ENCODE measurements around the gene GFPT1.
"Not testable (repeated sequence)": the region's sequence is repeated elsewhere in the genome, so short reads cannot be mapped to it uniquely, and the experiment has no call there.

Gene GFPT1

DNA sequence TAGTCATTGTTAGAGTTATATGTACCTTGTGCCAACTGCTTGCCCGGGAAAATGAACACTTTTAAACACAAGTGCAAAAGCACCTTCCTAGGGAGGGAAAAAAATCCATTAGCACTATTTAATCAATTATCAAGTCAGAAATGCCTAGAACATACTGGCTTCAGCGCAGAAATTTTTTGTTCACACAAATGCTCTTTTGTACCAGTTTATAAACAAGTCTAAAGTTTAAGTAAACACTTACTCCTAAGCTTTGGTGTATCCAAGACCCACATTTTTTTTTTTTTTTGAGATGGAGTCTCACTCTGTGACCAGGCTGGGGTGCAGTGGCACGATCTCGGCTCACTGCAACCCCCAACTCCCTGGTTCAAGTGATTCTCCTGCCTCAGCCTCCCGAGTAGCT lies 30.6 kb downstream of the GFPT1 start:
- Histone ChIP-seq H3K36me3 (ENCODE audit: insufficient read depth, low read length) (peaks cover 38% of the 10 kb centered on the region), H3K9ac (ENCODE audit: low read length) (no peak overlapping the region), H3K27ac (ENCODE audit: low read depth, low read length) (no peak overlapping the region), H3K4me3 (ENCODE audit: low read depth in 1 of 2, low read length in 2 of 2) (no peak overlapping the region), H3K9me3 (ENCODE audit: low read length) (no peaks in the 10 kb centered on the region), H3K27me3 (ENCODE audit: control insufficient read depth in 1 of 2, insufficient read depth in 2 of 2, low read length in 2 of 2) (no peaks in the 10 kb centered on the region), H3K4me1 (ENCODE audit: insufficient read depth, low read length) (no peaks in the 10 kb centered on the region)

DNA sequence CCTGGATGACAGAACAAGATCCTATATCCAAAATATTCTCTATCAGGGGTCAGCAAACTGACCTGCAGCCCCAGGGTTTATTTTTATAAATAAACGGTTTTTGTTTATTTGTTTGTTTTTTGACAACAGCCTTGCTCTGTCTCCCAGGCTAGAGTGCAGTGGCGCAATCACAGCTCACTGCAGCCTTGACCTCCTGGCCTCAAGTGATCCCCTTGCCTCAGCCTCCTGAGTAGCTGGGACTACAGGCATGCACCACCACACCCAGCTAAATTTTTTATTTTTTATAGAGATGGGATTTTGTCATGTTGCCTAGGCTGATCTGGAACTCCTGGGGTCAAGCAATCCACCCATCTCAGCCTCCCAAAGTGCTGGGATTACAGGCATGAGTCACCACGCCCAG lies 32.1 kb downstream of the GFPT1 start:
- peaks cover 36% of the 10 kb centered on the region for H3K36me3 ChIP-seq (ENCODE audit: insufficient read depth, low read length)
- H3K9ac ChIP-seq (ENCODE audit: low read length); H3K27me3 ChIP-seq (ENCODE audit: control insufficient read depth in 1 of 2, insufficient read depth in 2 of 2, low read length in 2 of 2); H3K27ac ChIP-seq (ENCODE audit: low read depth, low read length); H3K4me1 ChIP-seq (ENCODE audit: insufficient read depth, low read length); H3K9me3 ChIP-seq (ENCODE audit: low read length); H3K4me3 ChIP-seq (ENCODE audit: low read depth in 1 of 2, low read length in 2 of 2): not testable (repeated sequence)

DNA sequence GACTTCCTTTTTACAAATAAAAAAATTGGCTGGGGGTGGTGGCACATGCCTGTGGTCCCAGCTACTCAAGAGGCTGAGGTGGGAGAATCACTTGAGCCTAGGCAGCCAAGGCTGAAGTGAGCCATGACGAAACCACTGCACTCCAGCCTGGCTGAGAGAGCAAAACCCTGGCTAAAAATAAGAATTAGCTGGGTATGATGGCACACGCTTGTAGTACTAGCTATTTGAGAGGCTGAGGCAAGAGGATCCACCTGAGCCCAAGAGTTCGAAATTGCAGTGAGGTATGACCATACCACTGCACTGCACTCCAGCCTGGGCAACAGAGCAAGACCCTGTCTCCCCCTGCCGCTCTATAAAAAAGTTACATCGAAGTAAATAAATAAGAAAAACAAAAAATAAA lies 33.7 kb downstream of the GFPT1 start:
- Histone ChIP-seq H3K4me1 (ENCODE audit: insufficient read depth, low read length) (no peaks in the 10 kb centered on the region), H3K36me3 (ENCODE audit: insufficient read depth, low read length) (peaks cover 46% of the 10 kb centered on the region), H3K27ac (ENCODE audit: low read depth, low read length) (no peak overlapping the region)

DNA sequence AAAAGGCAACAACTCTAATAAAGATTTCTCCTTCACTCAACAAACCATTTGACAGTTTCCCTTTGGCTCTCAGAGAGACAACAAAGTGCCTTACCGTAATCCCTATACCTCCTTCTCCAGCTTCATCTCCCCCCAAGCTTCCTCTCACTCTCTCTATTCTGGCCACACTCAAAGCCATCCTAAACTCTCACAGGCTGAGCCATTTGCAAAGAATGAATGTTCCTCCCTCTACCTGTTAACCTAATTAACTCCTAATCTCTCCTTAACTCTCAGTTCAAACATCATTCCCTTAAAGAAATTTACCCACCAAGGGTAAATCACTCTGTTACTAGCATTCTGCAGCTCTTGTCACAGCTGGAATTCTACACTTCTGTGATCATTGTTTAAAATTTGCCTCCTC lies 38.2 kb downstream of the GFPT1 start:
- Histone ChIP-seq H3K4me3 (ENCODE audit: low read depth in 1 of 2, low read length in 2 of 2) (no peak overlapping the region), H3K4me1 (ENCODE audit: insufficient read depth, low read length) (no peaks in the 10 kb centered on the region), H3K9me3 (ENCODE audit: low read length) (no peaks in the 10 kb centered on the region), H3K36me3 (ENCODE audit: insufficient read depth, low read length) (peaks cover 46% of the 10 kb centered on the region), H3K9ac (ENCODE audit: low read length) (no peak overlapping the region), H3K27me3 (ENCODE audit: control insufficient read depth in 1 of 2, insufficient read depth in 2 of 2, low read length in 2 of 2) (no peaks in the 10 kb centered on the region), H3K27ac (ENCODE audit: low read depth, low read length) (no peak overlapping the region)

More for the DNA sequence above, 33.7 kb downstream of the GFPT1 start:
- Histone ChIP-seq H3K4me3 (ENCODE audit: low read depth in 1 of 2, low read length in 2 of 2) (no peak overlapping the region), H3K9ac (ENCODE audit: low read length) (no peak overlapping the region), H3K9me3 (ENCODE audit: low read length) (no peaks in the 10 kb centered on the region), H3K27me3 (ENCODE audit: control insufficient read depth in 1 of 2, insufficient read depth in 2 of 2, low read length in 2 of 2) (no peaks in the 10 kb centered on the region)

DNA sequence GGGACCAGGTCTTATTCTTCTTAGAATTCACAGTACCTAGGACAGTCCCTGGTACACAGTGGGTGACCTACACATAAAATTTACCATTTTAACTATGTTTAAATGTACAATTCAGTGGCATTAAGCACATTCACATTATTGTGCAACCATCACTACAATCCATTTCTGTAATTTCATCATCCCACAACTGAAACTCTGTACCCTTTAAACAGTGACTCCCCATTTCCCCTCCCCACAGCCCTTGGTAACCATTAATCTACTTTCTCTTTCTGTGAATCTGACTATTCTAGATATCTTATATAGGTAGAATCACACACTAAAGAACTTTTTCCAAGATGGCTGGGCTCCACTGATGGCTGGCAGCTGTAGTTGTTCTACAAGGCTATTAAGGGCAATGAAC lies 41.6 kb downstream of the GFPT1 start:
- Histone ChIP-seq H3K9ac (ENCODE audit: low read length) (no peak overlapping the region), H3K4me1 (ENCODE audit: insufficient read depth, low read length) (no peaks in the 10 kb centered on the region), H3K36me3 (ENCODE audit: insufficient read depth, low read length) (peaks cover 69% of the 10 kb centered on the region), H3K9me3 (ENCODE audit: low read length) (no peaks in the 10 kb centered on the region), H3K4me3 (ENCODE audit: low read depth in 1 of 2, low read length in 2 of 2) (no peak overlapping the region), H3K27me3 (ENCODE audit: control insufficient read depth in 1 of 2, insufficient read depth in 2 of 2, low read length in 2 of 2) (no peaks in the 10 kb centered on the region), H3K27ac (ENCODE audit: low read depth, low read length) (no peak overlapping the region)

DNA sequence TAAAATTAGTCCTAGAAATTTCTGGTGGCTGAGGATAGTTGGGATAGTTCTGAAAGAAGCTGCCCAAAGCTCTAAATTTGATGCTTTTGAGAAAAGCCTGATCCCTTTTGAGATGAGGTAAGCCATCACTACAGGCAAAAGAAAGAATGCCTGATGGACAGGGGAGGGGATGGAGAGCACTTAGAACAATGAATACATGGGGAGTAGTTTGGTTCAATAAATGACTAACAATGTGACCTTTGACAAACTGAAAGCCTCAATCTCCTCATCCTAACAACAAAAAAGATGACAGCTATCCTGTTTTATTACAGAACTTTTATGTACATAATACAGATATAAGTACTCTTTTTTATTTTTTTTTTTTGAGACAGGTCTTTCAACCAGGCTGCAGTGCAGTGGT lies 42.7 kb downstream of the GFPT1 start:
- Histone ChIP-seq H3K4me1 (ENCODE audit: insufficient read depth, low read length) (no peaks in the 10 kb centered on the region), H3K27ac (ENCODE audit: low read depth, low read length) (no peak overlapping the region), H3K9me3 (ENCODE audit: low read length) (no peaks in the 10 kb centered on the region), H3K36me3 (ENCODE audit: insufficient read depth, low read length) (peaks cover 66% of the 10 kb centered on the region), H3K4me3 (ENCODE audit: low read depth in 1 of 2, low read length in 2 of 2) (no peak overlapping the region), H3K9ac (ENCODE audit: low read length) (no peak overlapping the region), H3K27me3 (ENCODE audit: control insufficient read depth in 1 of 2, insufficient read depth in 2 of 2, low read length in 2 of 2) (no peaks in the 10 kb centered on the region)

DNA sequence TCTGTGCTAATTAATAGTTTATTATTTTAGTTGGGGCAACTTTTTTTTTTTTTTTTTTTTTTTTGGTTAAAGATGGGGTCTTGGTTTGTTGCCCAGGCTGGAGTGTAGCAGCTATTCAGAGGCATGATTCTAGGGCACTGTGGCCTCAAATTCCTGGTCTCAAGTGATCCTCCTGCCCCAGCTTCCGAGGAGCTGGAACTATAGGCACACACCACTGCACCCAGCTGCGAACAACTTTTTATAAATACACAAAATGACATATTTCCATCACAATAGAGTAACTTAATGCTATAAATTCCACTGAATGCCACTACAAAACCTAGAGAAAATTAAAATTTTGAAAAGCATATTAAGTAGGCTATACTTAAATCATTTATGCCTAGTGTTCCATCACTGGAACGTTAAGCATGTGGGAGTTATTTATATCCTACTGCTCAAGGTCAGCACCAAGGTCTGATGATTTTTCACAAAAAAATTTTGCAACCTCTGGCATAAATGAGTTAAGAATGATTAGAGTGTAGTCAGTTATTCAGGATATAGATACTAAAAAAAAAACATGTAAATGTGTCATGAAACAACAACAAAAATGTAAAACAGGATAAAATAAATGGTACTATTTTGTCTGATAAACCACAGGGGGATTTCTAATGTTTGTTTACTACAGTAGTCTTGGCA lies 46.8 kb downstream of the GFPT1 start:
- H3K9ac ChIP-seq (ENCODE audit: low read length): no peak overlapping the region
- no peak overlapping the region for H3K27ac ChIP-seq (ENCODE audit: low read depth, low read length)
- no peaks in the 10 kb centered on the region for H3K4me1 ChIP-seq (ENCODE audit: insufficient read depth, low read length)
- H3K27me3 ChIP-seq (ENCODE audit: control insufficient read depth in 1 of 2, insufficient read depth in 2 of 2, low read length in 2 of 2): no peaks in the 10 kb centered on the region
- H3K9me3 ChIP-seq (ENCODE audit: low read length): no peaks in the 10 kb centered on the region
- no peak overlapping the region for H3K4me3 ChIP-seq (ENCODE audit: low read depth in 1 of 2, low read length in 2 of 2)
- H3K36me3 ChIP-seq (ENCODE audit: insufficient read depth, low read length): peaks cover 54% of the 10 kb centered on the region

DNA sequence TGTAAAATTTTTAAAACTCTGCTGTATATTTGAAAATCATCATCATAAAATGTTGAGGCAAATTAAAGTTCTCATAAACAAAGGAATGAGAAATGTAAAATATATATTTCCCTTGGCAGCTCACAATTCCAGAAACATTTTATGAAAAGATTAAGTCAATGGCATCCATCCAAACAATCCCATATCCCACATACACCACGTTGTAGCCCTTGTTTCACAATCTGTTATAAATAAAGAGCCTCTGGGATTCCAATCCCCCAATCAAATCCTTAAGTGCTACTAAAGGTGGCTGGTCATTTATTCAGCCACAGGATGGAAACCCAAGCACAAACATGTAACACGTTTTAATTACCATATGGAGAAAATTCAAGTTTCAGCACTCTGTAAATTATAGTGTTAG lies 51.7 kb downstream of the GFPT1 start:
- no peak overlapping the region for H3K27ac ChIP-seq (ENCODE audit: low read depth, low read length)
- H3K4me1 ChIP-seq (ENCODE audit: insufficient read depth, low read length): no peaks in the 10 kb centered on the region
- no peak overlapping the region for H3K9ac ChIP-seq (ENCODE audit: low read length)
- no peak overlapping the region for H3K4me3 ChIP-seq (ENCODE audit: low read depth in 1 of 2, low read length in 2 of 2)
- H3K27me3 ChIP-seq (ENCODE audit: control insufficient read depth in 1 of 2, insufficient read depth in 2 of 2, low read length in 2 of 2): no peaks in the 10 kb centered on the region
- H3K9me3 ChIP-seq (ENCODE audit: low read length): no peaks in the 10 kb centered on the region
- peaks cover 25% of the 10 kb centered on the region for H3K36me3 ChIP-seq (ENCODE audit: insufficient read depth, low read length)

DNA sequence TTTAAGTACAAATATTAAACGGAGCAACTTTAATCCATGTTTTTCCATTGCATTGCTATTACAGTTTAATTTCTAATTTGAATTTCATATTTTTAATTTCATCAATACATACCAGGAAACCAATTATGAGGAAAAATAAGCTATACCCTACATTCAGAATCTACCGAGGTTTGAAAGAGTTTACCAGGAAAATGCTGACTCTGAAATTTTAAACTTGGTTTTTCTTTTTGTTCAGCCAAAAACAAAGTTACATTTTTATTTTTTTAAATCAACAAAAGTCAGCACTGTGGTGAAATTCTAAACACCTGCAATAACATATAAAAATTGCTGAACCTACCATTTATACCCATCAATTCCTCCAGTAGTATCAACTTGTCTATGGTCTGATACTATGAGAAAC lies 53.7 kb downstream of the GFPT1 start:
- Histone ChIP-seq H3K9me3 (ENCODE audit: low read length) (no peaks in the 10 kb centered on the region), H3K9ac (ENCODE audit: low read length) (no peak overlapping the region), H3K4me3 (ENCODE audit: low read depth in 1 of 2, low read length in 2 of 2) (no peak overlapping the region), H3K36me3 (ENCODE audit: insufficient read depth, low read length) (peaks cover 38% of the 10 kb centered on the region), H3K27me3 (ENCODE audit: control insufficient read depth in 1 of 2, insufficient read depth in 2 of 2, low read length in 2 of 2) (no peaks in the 10 kb centered on the region), H3K27ac (ENCODE audit: low read depth, low read length) (no peak overlapping the region), H3K4me1 (ENCODE audit: insufficient read depth, low read length) (no peaks in the 10 kb centered on the region)

DNA sequence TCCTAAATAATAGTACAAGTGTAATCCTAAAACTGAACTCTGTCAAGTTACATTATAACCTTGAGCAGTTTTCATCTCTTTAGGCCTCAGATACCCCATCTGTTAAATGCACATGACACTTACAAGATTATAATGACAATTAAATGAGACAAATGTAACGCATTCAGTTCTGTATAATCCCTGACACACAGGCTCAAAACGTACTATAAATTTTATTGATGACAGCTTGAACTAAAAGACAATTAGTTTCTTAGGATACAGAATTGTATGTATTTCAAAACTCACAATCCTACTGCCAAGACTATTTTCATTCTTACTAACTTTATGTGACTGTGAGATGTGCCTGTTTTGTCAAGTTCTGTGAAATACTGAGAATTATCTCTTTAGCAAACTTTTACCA lies 56.2 kb downstream of the GFPT1 start:
- Histone ChIP-seq H3K36me3 (ENCODE audit: insufficient read depth, low read length) (peaks cover 49% of the 10 kb centered on the region), H3K27me3 (ENCODE audit: control insufficient read depth in 1 of 2, insufficient read depth in 2 of 2, low read length in 2 of 2) (no peaks in the 10 kb centered on the region), H3K27ac (ENCODE audit: low read depth, low read length) (no peak overlapping the region), H3K9me3 (ENCODE audit: low read length) (no peaks in the 10 kb centered on the region), H3K4me1 (ENCODE audit: insufficient read depth, low read length) (no peaks in the 10 kb centered on the region), H3K4me3 (ENCODE audit: low read depth in 1 of 2, low read length in 2 of 2) (no peak overlapping the region), H3K9ac (ENCODE audit: low read length) (no peak overlapping the region)

DNA sequence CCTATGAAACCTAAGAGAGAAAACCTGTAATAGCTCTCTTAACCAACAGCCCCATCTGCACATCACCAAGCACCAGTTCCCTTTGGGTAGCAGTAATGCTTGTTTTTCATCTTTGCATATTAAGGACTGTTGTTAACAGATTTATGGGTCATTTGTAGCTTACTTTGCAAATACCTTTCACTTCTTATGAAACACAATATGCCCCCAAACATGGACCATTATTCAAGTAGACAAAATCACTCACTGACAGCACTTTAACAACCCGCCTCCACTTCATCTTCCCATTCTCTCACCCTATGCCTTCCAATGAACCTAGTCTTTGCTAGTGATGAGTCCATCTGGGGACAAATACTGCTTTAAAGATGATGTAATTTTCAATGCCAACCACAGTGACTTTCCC lies 64.4 kb downstream of the GFPT1 start:
- H3K4me1 ChIP-seq (ENCODE audit: insufficient read depth, low read length): peaks cover 29% of the 10 kb centered on the region
- H3K4me3 ChIP-seq (ENCODE audit: low read depth in 1 of 2, low read length in 2 of 2): no peak overlapping the region
- peaks cover 15% of the 10 kb centered on the region for H3K36me3 ChIP-seq (ENCODE audit: insufficient read depth, low read length)
- H3K9me3 ChIP-seq (ENCODE audit: low read length): no peaks in the 10 kb centered on the region
- no peak overlapping the region for H3K27ac ChIP-seq (ENCODE audit: low read depth, low read length)
- no peak overlapping the region for H3K9ac ChIP-seq (ENCODE audit: low read length)
- H3K27me3 ChIP-seq (ENCODE audit: control insufficient read depth in 1 of 2, insufficient read depth in 2 of 2, low read length in 2 of 2): no peaks in the 10 kb centered on the region

DNA sequence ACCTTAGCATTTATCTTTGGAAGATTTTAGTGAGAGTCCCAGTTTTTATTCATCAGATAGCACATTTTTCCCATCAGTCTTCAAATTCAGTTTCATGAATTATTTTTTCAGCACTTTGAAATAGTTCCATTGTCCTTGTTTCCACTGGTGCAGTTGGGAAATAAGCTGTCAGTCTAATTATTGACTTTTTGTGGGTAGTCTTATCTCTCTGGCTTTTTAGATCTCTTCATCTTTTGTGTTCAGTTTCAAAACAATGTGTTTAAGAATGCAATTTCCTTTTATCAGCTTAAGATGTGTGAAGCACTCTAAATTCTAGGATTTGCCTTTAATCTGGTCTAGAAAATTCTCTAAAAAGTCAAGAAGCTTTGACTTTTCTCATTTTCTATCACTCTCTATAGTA lies 70.5 kb downstream of the GFPT1 start:
- H3K4me1 ChIP-seq (ENCODE audit: insufficient read depth, low read length): peaks cover 20% of the 10 kb centered on the region
- H3K9ac ChIP-seq (ENCODE audit: low read length): no peak overlapping the region
- H3K27ac ChIP-seq (ENCODE audit: low read depth, low read length): no peak overlapping the region

More for the DNA sequence above, 70.5 kb downstream of the GFPT1 start:
- Histone ChIP-seq H3K4me3 (ENCODE audit: low read depth in 1 of 2, low read length in 2 of 2) (no peak overlapping the region), H3K9me3 (ENCODE audit: low read length) (no peaks in the 10 kb centered on the region), H3K27me3 (ENCODE audit: control insufficient read depth in 1 of 2, insufficient read depth in 2 of 2, low read length in 2 of 2) (no peaks in the 10 kb centered on the region), H3K36me3 (ENCODE audit: insufficient read depth, low read length) (no peaks in the 10 kb centered on the region)
